NCI-H2081 treated with DMSO at 0.1 percent for 48 hours (cell line): ENCODE results near the gene BRCA2.

ENCODE experiments used
- DNase-seq: peaks from one replicate; lab custom pipeline; 2025; lab: John Stamatoyannopoulos, UW

BRCA2 gene

DNA sequence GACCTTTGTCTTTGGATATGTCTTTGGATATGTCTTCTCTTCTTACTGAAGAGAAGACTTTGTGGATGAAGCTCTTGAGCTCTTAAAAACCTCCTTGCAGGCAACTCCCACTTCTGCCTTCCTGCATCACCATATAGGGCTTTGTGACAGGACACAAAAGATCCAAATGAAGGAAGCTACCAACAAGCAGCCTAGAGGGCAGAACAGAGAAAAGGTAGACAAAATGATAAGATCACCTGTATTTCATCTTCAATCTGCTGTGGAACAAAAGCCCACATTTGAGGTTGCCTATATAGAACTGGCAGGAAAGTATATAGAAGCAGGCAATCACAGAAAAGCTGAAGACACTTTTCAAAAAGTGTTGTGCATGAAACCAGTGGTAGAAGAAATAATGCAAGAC lies 70.1 kb downstream of the BRCA2 start:
- no peak for DNase-seq

DNA sequence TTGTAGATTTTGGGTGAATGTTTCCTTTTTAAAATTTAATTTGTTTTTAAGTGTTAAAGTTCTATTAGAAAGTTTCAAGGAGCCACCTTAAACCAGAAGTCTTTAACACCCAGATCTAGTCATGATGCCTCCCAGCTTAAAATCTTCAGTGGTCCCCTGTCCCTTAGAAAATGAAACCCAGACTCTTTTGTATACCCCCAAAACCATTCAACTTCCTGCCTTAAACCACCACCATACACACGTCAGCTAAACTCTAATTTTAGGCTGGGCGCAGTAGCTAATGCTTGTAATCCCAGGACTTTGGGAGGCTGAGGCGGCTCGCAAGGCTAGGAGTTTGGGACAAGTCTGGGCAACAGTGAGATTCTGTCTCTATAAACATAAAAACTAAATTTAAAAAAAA lies 74.7 kb downstream of the BRCA2 start:
- DNase-seq = no peak

DNA sequence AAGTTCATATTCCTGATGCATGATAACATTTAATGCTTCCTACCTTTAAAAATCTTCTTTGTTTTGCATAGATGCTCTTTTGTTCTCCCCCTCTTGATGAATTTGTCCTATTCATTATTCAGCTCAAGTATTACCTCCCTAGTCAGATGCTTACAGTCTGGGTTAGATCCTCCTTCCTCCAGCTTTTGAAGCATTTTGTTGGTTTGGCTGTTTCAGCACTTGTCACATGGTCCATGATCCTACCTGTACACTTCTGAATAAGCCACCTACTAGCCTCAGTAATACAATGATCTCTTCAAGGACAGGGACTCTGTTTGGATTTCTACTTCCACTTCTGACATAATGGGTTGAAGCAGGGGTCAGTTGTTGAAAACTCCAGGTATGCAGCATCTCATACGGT lies 75.2 kb downstream of the BRCA2 start:
- no peak for DNase-seq

GRCh38 chr13:32391101-32391619 lies 75.9 kb downstream of the BRCA2 start:
- no peak for DNase-seq

DNA sequence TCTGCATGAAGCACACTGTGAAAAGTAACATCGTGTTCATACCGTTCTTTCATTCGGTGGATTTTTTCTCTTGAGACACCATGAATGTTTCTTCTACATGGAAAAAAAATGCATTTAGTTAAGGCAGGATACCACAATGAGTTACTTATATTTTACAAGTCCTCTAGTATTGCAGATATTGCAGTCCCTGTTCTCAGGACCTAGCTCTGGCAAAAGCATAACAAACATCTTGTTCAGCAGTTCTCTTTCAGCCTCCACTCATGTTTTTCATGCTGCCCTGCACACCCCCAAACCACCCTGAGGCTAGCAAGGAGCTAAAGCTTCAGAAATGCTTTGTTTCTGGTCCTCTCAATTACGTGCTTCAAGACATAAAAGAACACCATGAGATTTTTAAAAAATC lies 87.8 kb downstream of the BRCA2 start:
- no peak for DNase-seq

GRCh38 chr13:32407854-32408253 lies 92.5 kb downstream of the BRCA2 start:
- no peak for DNase-seq

DNA sequence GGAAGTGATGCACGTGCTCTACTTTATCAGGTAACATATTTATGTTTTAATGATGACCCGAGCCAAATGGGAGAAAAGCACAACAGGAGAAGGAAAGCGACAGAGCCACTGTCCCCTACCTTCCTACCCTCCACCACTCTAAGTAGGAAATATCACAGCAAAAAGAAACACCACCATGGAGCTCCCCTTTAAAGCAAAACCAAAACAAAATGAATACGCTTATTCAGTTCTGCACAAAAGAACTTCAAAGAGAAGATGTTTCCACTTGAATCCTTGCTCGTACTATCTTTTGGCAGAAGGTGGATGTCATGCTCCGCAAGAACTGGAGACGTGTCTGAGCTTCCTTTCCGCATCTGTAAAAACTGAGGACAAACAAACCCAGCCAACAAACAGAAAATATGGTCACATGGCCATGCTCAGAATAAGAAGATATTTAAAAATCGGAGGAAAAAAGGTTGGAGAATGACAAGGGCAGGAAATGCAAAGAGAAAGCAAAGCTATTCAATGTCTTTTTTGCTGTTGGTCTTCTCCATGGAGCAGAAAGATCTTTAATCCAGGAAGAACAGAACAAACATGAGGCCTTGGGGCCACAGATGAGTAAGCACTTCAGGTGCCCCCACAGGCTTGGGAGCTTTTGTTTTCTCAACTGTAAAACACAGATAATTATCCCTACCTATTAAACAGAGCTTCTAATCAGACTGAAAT lies 93.1 kb downstream of the BRCA2 start:
- DNase-seq = no peak

GRCh38 chr13:32409001-32409313 lies 93.6 kb downstream of the BRCA2 start:
- no peak for DNase-seq

- DNase-seq = no peak
Measured at GRCh38 chr13:32409561-32410421, 94.5 kb downstream of the BRCA2 start.

- DNase-seq = no peak
Measured at GRCh38 chr13:32413284-32413683, 98.0 kb downstream of the BRCA2 start.

GRCh38 chr13:32414580-32414979 lies 99.3 kb downstream of the BRCA2 start:
- DNase-seq = no peak

DNA sequence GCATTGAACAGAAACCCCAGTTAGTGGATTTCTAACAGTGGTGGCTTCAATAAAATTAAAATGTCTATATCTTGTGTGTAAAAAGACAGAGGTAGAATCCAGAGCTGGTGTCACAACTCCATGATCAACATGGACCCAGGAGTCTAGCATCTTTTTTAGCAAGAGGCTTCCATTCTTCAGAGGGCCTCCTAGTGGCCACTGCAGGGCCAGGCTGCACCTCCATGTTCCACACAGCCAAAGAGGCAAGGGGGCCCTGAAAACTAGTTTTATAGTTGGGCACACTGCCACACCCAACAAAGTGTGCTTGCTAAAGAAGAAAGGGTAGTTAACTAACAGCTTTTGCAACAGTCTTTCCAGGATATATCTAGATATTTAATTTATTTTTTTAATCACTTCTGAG lies 99.7 kb downstream of the BRCA2 start:
- DNase-seq = no peak

DNA sequence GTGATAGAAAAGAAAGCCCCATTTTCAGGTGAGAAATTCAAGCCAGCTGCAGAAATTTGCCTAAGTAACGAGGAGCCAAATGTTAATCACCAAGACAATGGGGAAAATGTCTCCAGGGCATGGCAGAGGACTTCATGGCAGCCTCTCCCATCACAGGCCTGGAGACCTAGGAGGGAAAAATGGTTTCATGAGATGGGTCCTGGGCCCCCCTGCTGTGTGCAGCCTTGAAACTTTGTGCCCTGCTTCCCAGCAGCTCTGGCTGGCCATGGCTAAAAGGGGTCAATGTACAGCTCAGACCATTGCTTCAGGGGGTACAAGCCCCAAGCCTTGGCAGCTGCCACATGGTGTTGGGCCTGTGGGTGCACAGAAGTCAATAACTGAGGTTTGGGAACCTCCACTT lies 102.7 kb downstream of the BRCA2 start:
- no peak for DNase-seq

DNA sequence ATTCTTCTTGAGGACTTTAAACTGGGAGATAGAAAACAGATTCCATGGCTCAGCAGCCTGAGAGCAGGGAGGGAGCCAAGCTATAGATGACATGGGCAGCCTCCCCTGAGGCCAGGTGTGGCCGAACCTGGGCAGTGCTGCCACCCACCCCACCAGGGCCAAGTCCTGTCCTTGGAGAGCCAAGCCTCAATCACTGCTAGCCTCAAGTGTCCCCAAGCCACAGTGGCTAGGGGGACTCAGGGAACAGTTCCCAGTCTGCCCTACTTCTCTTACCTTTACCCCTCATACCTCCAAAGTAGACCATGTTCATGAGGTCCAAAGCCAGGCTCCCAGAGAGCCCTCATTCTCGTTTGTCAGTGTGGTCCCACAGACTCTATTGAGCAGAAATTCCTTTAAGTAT lies 104.6 kb downstream of the BRCA2 start:
- no peak for DNase-seq

GRCh38 chr13:32423592-32423991 lies 108.3 kb downstream of the BRCA2 start:
- no peak for DNase-seq

- DNase-seq = no peak
Measured at GRCh38 chr13:32425158-32425557, 109.8 kb downstream of the BRCA2 start.

DNA sequence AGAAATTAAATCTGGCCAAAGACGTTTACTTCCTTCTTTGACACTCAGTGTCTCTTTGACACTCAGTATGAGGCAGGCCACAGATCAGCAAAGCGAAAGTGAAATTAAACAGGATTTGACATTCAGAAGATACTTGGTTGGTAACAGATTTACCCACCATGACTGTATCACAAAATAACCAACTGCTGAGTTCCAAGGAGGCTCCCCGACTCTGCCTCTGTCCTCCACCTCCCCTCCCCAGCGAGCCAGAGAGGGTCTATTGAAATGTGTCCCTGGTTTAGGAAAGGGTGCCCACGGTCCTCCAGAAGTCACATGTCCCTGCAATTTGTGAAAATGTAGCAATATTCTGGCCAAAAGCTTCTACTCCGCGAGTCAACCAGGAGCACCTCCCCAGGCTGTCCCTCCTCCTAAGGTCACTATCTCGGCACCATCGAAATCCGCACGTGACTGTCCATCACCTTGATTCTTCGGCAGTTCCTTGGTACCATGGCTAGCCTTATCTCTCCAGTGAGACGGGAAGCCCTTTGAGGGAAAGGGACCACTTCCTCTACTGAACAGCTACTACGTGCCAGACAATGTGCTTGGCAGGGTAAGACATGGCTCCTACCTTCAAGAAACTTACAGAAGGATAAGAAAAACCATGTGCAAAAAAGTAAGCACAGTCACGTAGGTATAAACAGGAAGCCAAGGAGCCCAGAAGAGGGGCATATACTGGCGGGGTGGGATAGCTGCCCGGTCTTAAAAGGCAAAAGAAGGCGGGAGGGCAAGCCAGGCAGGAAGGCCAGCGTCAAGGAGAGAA lies 111.1 kb downstream of the BRCA2 start:
- DNase-seq = no peak

GRCh38 chr13:32426990-32427851 lies 111.9 kb downstream of the BRCA2 start:
- no peak for DNase-seq

DNA sequence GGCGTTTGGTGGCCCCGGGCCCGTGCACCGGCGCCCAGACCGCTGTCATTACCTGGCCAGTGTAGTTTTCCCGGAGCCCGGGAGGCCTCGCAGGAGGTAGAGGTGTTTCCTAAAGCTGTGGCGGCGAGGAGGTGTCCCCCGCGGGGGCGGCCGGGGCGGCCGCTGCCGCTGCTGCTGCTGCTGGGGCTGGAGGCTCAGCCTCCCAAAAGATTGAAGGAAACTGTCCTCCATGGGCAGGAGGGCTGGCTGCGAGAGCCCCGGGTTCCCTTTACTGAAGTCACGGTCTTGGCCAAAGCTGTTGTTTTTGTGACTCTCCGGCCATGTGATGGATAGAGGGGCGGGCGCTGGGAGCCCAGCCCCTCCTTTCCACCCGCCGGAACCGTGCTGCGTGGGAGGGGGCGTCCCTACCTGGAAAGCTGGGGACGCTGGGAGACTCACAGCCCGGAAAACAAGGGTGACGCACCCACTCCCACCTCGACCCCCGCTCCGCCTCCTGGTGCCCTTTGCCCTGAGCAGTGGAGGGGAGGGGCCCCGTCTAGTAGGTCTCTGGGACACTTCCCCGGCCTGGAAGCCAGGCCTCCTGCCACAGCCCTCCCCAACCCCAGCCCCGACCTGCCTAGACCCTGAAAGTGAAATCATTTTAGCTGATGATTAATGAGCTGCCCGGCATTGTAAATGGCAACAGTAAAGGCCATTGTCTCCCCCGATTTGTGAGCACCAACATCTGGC lies 112.7 kb downstream of the BRCA2 start, which contains the start of gene N4BP2L1:
Gene N4BP2L1, minus strand, starts transcription at position 279 of the 729 bp plus-strand sequence. Its CDS starts 48 bp downstream, at position 231.
- DNase-seq = no peak

- DNase-seq = no peak
Measured at GRCh38 chr13:32428581-32429432, 113.5 kb downstream of the BRCA2 start.
